PC-3 (cell line): ENCODE measurements around the gene ACAP2. TPM values are rescaled to one million over a fixed set of nuclear protein-coding genes. Genes with fewer than 3 reads are reported as not detected.

Experiments used
- ATAC-seq: fragments of 200-7000 bp; cut with Tn5 transposase; 2 replicates; pipeline ENCODE4 v1.9.1; 2020; ENCODE audit warnings: mild to moderate bottlenecking, moderate library complexity
- BruUV-seq: library from RNA; stranded (reverse); fragments of 400-500 nt; replicated peaks from 2 replicates; lab custom pipeline; 2021; lab: Mats Ljungman, UMichigan
- CTCF ChIA-PET: fragments of 300-600 bp; sonication (Branson Sonifier 250); formaldehyde crosslinking; loops from one replicate; lab custom pipeline; 2022; ENCODE audit warnings: antibody characterized with exemption; lab: Charles Lee
- POLR2A ChIA-PET: fragments of 300-600 bp; sonication (Branson Sonifier 250); formaldehyde crosslinking; loops from one replicate; lab custom pipeline; 2022; ENCODE audit warnings: antibody characterized with exemption; ENCODE audit not compliant: unreplicated experiment; lab: Charles Lee
- DNase-seq: peaks from one replicate; pipeline ENCODE4 v3.0.0-alpha.2; 2015
- H2AFZ ChIP-seq: fragments of 300-600 bp; sonication (generic); 2 replicates; pipeline ENCODE4 v1.6.0; 2016; ENCODE audit warnings: antibody characterized with exemption, low read length
- H3F3A ChIP-seq: fragments of 300-600 bp; sonication (generic); one replicate; pipeline ENCODE4 v1.6.0; 2017; ENCODE audit warnings: antibody characterized with exemption, low read length, control low read depth, mild to moderate bottlenecking; ENCODE audit not compliant: unreplicated experiment
- H3K27ac ChIP-seq: fragments of 300-600 bp; sonication (generic); 2 replicates; pipeline ENCODE4 v1.5.1; 2016; ENCODE audit warnings: mild to moderate bottlenecking, low read length
- H3K27me3 ChIP-seq: fragments of 300-600 bp; sonication (generic); 2 replicates; pipeline ENCODE4 v1.6.1; 2016; ENCODE audit warnings: low read length, mixed read lengths
- H3K36me3 ChIP-seq: fragments of 300-600 bp; sonication (generic); 2 replicates; pipeline ENCODE4 v1.6.1; 2016; ENCODE audit warnings: low read depth, mixed run types, low read length, mixed read lengths
- H3K4me1 ChIP-seq: fragments of 300-600 bp; sonication (generic); 2 replicates; pipeline ENCODE4 v1.5.1; 2016; ENCODE audit warnings: low read length; ENCODE audit not compliant: insufficient read depth
- H3K4me2 ChIP-seq: fragments of 300-600 bp; sonication (generic); 2 replicates; pipeline ENCODE4 v1.6.0; 2016; ENCODE audit warnings: low read length
- H3K4me3 ChIP-seq: fragments of 300-600 bp; sonication (generic); 2 replicates; pipeline ENCODE4 v1.5.1; 2016; ENCODE audit warnings: mild to moderate bottlenecking, low read length, mixed read lengths
- H3K79me2 ChIP-seq: fragments of 300-600 bp; sonication (generic); 2 replicates; pipeline ENCODE4 v1.6.1; 2017; ENCODE audit warnings: low read length, mixed read lengths
- H3K9ac ChIP-seq: fragments of 300-600 bp; sonication (generic); 2 replicates; pipeline ENCODE4 v1.6.0; 2016; ENCODE audit warnings: mild to moderate bottlenecking, low read length
- H3K9me2 ChIP-seq: fragments of 300-600 bp; sonication (generic); replicated peaks from 2 replicates; pipeline ENCODE4 v1.6.1; 2016; ENCODE audit warnings: mixed run types, low read length, mixed read lengths
- H3K9me3 ChIP-seq: fragments of 300-600 bp; sonication (generic); 2 replicates; pipeline ENCODE4 v1.6.1; 2016; ENCODE audit warnings: low read length, mixed read lengths
- H4K20me1 ChIP-seq: fragments of 300-600 bp; sonication (generic); 2 replicates; pipeline ENCODE4 v1.6.1; 2016; ENCODE audit warnings: low read length, mixed read lengths
- CTCF ChIP-seq: fragments of 300-600 bp; sonication (generic); conservative IDR thresholded peaks from 2 replicates; pipeline ENCODE4 v1.5.1; 2017; ENCODE audit warnings: antibody characterized with exemption, low read depth, mild to moderate bottlenecking, low read length
- EZH2 ChIP-seq: fragments of 300-600 bp; sonication (generic); IDR thresholded peaks from one replicate; pipeline ENCODE4 v1.6.1; 2017; ENCODE audit warnings: antibody characterized with exemption, mild to moderate bottlenecking, low read length; ENCODE audit not compliant: unreplicated experiment
- EZH2phosphoT487 ChIP-seq: fragments of 300-600 bp; sonication (generic); IDR thresholded peaks from 2 replicates; pipeline ENCODE4 v1.6.1; 2018; ENCODE audit warnings: mild to moderate bottlenecking, antibody characterized with exemption, low read length, borderline replicate concordance
- intact Hi-C: fragments of 100-400 bp; cut with micrococcal nuclease; formaldehyde crosslinking; loops from 2 replicates; pipeline ENCODE4 v1.9.0; 2023
- total RNA-seq: library from RNA; depleted of rRNA; stranded (reverse); fragments of >200 nt; gene quantifications from 2 replicates; pipeline ENCODE4 v1.2.3, GENCODE V29; 2014

ACAP2 gene
- total RNA-seq, 1 experiment from 2014 or later: 33.5 TPM

GRCh38 chr3:195255176-195255500, 187.7 kb downstream of the ACAP2 start:
- Histone ChIP-seq H3K79me2 (peaks cover 59% of the 10 kb centered on the region), H3F3A (no peaks in the 10 kb centered on the region), H3K9me3 (no peaks in the 10 kb centered on the region), H3K9ac (no peak overlapping the region), H3K4me1 (peaks cover 9% of the 10 kb centered on the region), H3K36me3 (no peaks in the 10 kb centered on the region), H3K9me2 (no peaks in the 10 kb centered on the region), H4K20me1 (no peaks in the 10 kb centered on the region), H3K4me2 (no peak overlapping the region), H3K27me3 (no peaks in the 10 kb centered on the region), H3K4me3 (no peak overlapping the region), H2AFZ (no peak overlapping the region), H3K27ac (no peak overlapping the region)
- POLR2A ChIA-PET: interaction anchor here (0.6 kb wide), 1 partner anchor 158 kb away, joined by 4 read pairs; no protein-coding TSS in a partner anchor
- no TSS peak for BruUV-seq
- no peak for ATAC-seq
- CTCF ChIA-PET: interaction anchor here (1.1 kb wide), 1 partner anchor 573 kb away, joined by 3 read pairs; no protein-coding TSS in a partner anchor
- no peak for TF ChIP-seq CTCF
- intact Hi-C loops: loop anchor here (5.0 to 10.0 kb wide), 2 partner anchors 100 to 148 kb away; no protein-coding TSS in a partner anchor
- DNase-seq: no peak

- intact Hi-C loops: loop anchor here (5.0 to 10.0 kb wide), 2 partner anchors 100 to 147 kb away; no protein-coding TSS in a partner anchor
Measured at GRCh38 chr3:195254454-195255175, 188.2 kb downstream of the ACAP2 start.

More at GRCh38 chr3:195254454-195255175, 188.2 kb downstream of the ACAP2 start:
- Histone ChIP-seq H3K4me2 (no peak overlapping the region), H3K79me2 (peaks cover 59% of the 10 kb centered on the region), H3K27ac (no peak overlapping the region), H3K4me3 (no peak overlapping the region), H2AFZ (no peak overlapping the region), H3K4me1 (peaks cover 9% of the 10 kb centered on the region), H3K9me2 (no peaks in the 10 kb centered on the region), H3K9me3 (no peaks in the 10 kb centered on the region), H3K9ac (no peak overlapping the region), H3K36me3 (no peaks in the 10 kb centered on the region), H3K27me3 (no peaks in the 10 kb centered on the region), H4K20me1 (no peaks in the 10 kb centered on the region), H3F3A (no peaks in the 10 kb centered on the region)
- DNase-seq: no peak
- ATAC-seq: no peak
- TF ChIP-seq EZH2 (no peak), CTCF (no peak), EZH2phosphoT487 (no peak)
- ChIA-PET CTCF (interaction anchor here (1.1 kb wide), 1 partner anchor 572 kb away, joined by 3 read pairs; no protein-coding TSS in a partner anchor), POLR2A (no interaction called here)
- no TSS peak for BruUV-seq
